GM12878 (cell line): ENCODE results near the gene MDH1B. TPM values are rescaled to one million over a fixed set of nuclear protein-coding genes. Genes with fewer than 3 reads are reported as not detected.

Source experiments
- ATAC-seq: fragments of 200-7000 bp; cut with Tn5 transposase; 3 replicates; pipeline ENCODE4 v1.9.1; 2020; ENCODE audit warnings: mild to moderate bottlenecking, moderate library complexity
- BruUV-seq: library from RNA; stranded (reverse); fragments of 400-500 nt; replicated peaks from 2 replicates; lab custom pipeline; 2021; lab: Mats Ljungman, UMichigan
- CTCF ChIA-PET: fragments of 300-600 bp; sonication (Branson Sonifier 250); formaldehyde crosslinking; extraction: SDS; loops from one replicate; lab custom pipeline; 2021; ENCODE audit warnings: inconsistent platforms; lab: Yijun Ruan, JAX
- POLR2A ChIA-PET: fragments of 350-600 bp; formaldehyde crosslinking; extraction: SDS; loops from one replicate; lab custom pipeline; 2021; ENCODE audit warnings: inconsistent platforms; lab: Charles Lee
- RAD21 ChIA-PET: fragments of 300-600 bp; sonication (Branson Sonifier 250); formaldehyde crosslinking; loops from one replicate; lab custom pipeline; 2023; ENCODE audit warnings: antibody characterized with exemption; ENCODE audit not compliant: unreplicated experiment; lab: Charles Lee
- SMC1A ChIA-PET: fragments of 300-600 bp; sonication (Branson Sonifier 250); formaldehyde crosslinking; loops from one replicate; lab custom pipeline; 2023; ENCODE audit not compliant: unreplicated experiment, uncharacterized antibody; lab: Charles Lee
- DNase-seq: peaks from one replicate; pipeline ENCODE4 v3.0.0-alpha.2; 2011; ENCODE audit warnings: low read depth, low spot score
- FAIRE-seq: peaks from 3 replicates; lab custom pipeline; 2011; peaks lifted over from hg19 to GRCh38; lab: Jason Lieb, UNC
- H2AFZ ChIP-seq: 2 replicates; pipeline ENCODE4 v1.6.0; 2011; ENCODE audit warnings: low read depth, low read length, control low read depth; ENCODE audit not compliant: control insufficient read depth
- H3K27ac ChIP-seq: 2 replicates; pipeline ENCODE4 v1.5.1; 2011; ENCODE audit warnings: control low read depth; ENCODE audit not compliant: control insufficient read depth, insufficient read depth
- H3K27me3 ChIP-seq, 2 experiments: replicated peaks in 1 of 2; 2 replicates each; pipeline versions ENCODE4 v1.6.0 to v1.6.1; 2011; ENCODE audit warnings: low read length in 1 of 2; ENCODE audit not compliant: control insufficient read depth in 2 of 2, insufficient read depth in 2 of 2
- H3K36me3 ChIP-seq, 2 experiments: 2 replicates each; pipeline ENCODE4 v1.5.1; 2011; ENCODE audit warnings: low read length in 1 of 2; ENCODE audit not compliant: control insufficient read depth in 2 of 2, insufficient read depth in 2 of 2
- H3K4me1 ChIP-seq: 2 replicates; pipeline ENCODE4 v1.6.1; 2011; ENCODE audit warnings: mild to moderate bottlenecking, low read length, moderate library complexity, mixed read lengths; ENCODE audit not compliant: control insufficient read depth, insufficient read depth
- H3K4me2 ChIP-seq: 2 replicates; pipeline ENCODE4 v1.6.0; 2011; ENCODE audit warnings: control low read depth; ENCODE audit not compliant: control insufficient read depth, insufficient read depth
- H3K4me3 ChIP-seq: fragments of 200-600 bp; sonication (generic); 2 replicates; pipeline ENCODE4 v1.5.1; 2016
- H3K79me2 ChIP-seq: 2 replicates; pipeline ENCODE4 v1.6.0; 2011; ENCODE audit warnings: low read length; ENCODE audit not compliant: control insufficient read depth, insufficient read depth
- H3K9ac ChIP-seq: 2 replicates; pipeline ENCODE4 v1.8.0; 2011; ENCODE audit warnings: low read length, control low read depth, mixed read lengths; ENCODE audit not compliant: control insufficient read depth, insufficient read depth
- H3K9me3 ChIP-seq: replicated peaks from 3 replicates; pipeline ENCODE4 v1.5.1; 2011; ENCODE audit warnings: mild to moderate bottlenecking, low read length; ENCODE audit not compliant: control insufficient read depth, insufficient read depth
- H4K20me1 ChIP-seq: 2 replicates; pipeline ENCODE4 v1.6.0; 2011; ENCODE audit not compliant: control insufficient read depth, insufficient read depth
- EED ChIP-seq: sonication (generic); IDR thresholded peaks from 2 replicates; pipeline ENCODE4 v1.6.1; 2016; ENCODE audit warnings: antibody characterized with exemption, low read depth
- ETV6 ChIP-seq, 2 experiments: fragments of 450-650 bp in 1 of 2; IDR thresholded peaks in 1 of 2; conservative IDR thresholded peaks in 1 of 2; 2 replicates each; pipeline ENCODE4 v1.6.1; 2014; ENCODE audit warnings: antibody characterized with exemption in 1 of 2, borderline replicate concordance in 1 of 2, low read depth in 1 of 2, mild to moderate bottlenecking in 1 of 2, moderate library complexity in 1 of 2
- FOXK2 ChIP-seq: fragments of 450-650 bp; IDR thresholded peaks from 2 replicates; pipeline ENCODE4 v1.6.1; 2017; ENCODE audit warnings: mild to moderate bottlenecking, moderate library complexity
- IKZF1 ChIP-seq: fragments of 450-650 bp; conservative IDR thresholded peaks from 2 replicates; pipeline ENCODE4 v1.6.1; 2017; ENCODE audit warnings: antibody characterized with exemption, mild to moderate bottlenecking
- KLF5 ChIP-seq: fragments of 450-650 bp; IDR thresholded peaks from 2 replicates; pipeline ENCODE4 v1.6.1; 2014; ENCODE audit warnings: mild to moderate bottlenecking; ENCODE audit not compliant: partially characterized antibody
- MTA2 ChIP-seq: fragments of 450-650 bp; IDR thresholded peaks from 2 replicates; pipeline ENCODE4 v1.6.1; 2016; ENCODE audit warnings: low read depth, mild to moderate bottlenecking, moderate library complexity
- PBX3 ChIP-seq: IDR thresholded peaks from 2 replicates; pipeline ENCODE4 v1.6.1; 2011; ENCODE audit warnings: mild to moderate bottlenecking, low read depth, low read length, moderate library complexity; ENCODE audit not compliant: insufficient replicate concordance
- POLR2AphosphoS2 ChIP-seq: IDR thresholded peaks from 2 replicates; pipeline ENCODE4 v1.6.1; 2011; ENCODE audit warnings: low read depth, mild to moderate bottlenecking, low read length, improper control_type of control experiment, moderate library complexity
- SPI1 ChIP-seq: IDR thresholded peaks from 2 replicates; pipeline ENCODE4 v1.6.1; 2011; ENCODE audit warnings: low read depth, mild to moderate bottlenecking, low read length, moderate library complexity, borderline replicate concordance; ENCODE audit not compliant: insufficient read depth
- TBL1XR1 ChIP-seq: IDR thresholded peaks from 2 replicates; pipeline ENCODE4 v1.6.1; 2012; ENCODE audit warnings: low read depth, low read length, improper control_type of control experiment
- TCF12 ChIP-seq: IDR thresholded peaks from 2 replicates; pipeline ENCODE4 v1.6.1; 2011; ENCODE audit warnings: low read depth, mild to moderate bottlenecking, low read length
- USF1 ChIP-seq: IDR thresholded peaks from 2 replicates; pipeline ENCODE4 v1.6.1; 2011; ENCODE audit warnings: borderline replicate concordance, low read depth, mild to moderate bottlenecking, moderate library complexity, mixed read lengths, low read length; ENCODE audit not compliant: insufficient read depth; ENCODE audit errors: extremely low read length
- YBX1 ChIP-seq: fragments of 450-650 bp; IDR thresholded peaks from 2 replicates; pipeline ENCODE4 v1.6.1; 2016; ENCODE audit warnings: antibody characterized with exemption
- WGBS: methylation state at CpG from one replicate; pipeline ENCODE4 v1.1.6; 2016; ENCODE audit warnings: low lambda C conversion rate; ENCODE audit not compliant: insufficient replicate concordance, insufficient coverage; ENCODE audit errors: missing lambda C conversion rate; 5-methylcytosine and 5-hydroxymethylcytosine counted together
- in situ Hi-C: fragments of 300-500 bp; cut with MboI; formaldehyde crosslinking; loops from 9 replicates; pipeline ENCODE4 v1.14.3; 2018; ENCODE audit warnings: mixed read lengths
- intact Hi-C: fragments of 100-400 bp; cut with micrococcal nuclease; formaldehyde crosslinking; loops from one replicate; pipeline ENCODE4 v1.14.2; 2022; ENCODE audit not compliant: unreplicated experiment
- polyA plus RNA-seq, 11 experiments: library from polyadenylated mRNA; depleted of rRNA in 4 of 11; unstranded in 6 of 11; stranded (reverse) in 5 of 11; fragments of >200 nt; fragmentation: Nextera tagmentation in 4 of 11; fragmentation: Illumina TruSeq in 1 of 11; extraction: Ambion mirVana in 4 of 11; extraction: Trizol in 1 of 11; gene quantifications; 1 replicate in 1 of 11; 2 replicates in 10 of 11; pipeline versions ENCODE4 v1.2.1 to v1.2.3, GENCODE V29; 2011 to 2016; ENCODE audit warnings: inconsistent platforms in 2 of 11, missing spikeins in 2 of 11, low read depth in 1 of 11
- total RNA-seq, 4 experiments: library from RNA; depleted of rRNA in 3 of 4; stranded (reverse); fragments of >200 nt in 3 of 4; fragmentation: Illumina TruSeq in 1 of 4; extraction: Trizol in 1 of 4; gene quantifications; 2 replicates each; pipeline versions ENCODE4 v1.2.1 to v1.2.3, GENCODE V29; 2013 to 2021
- TF ChIP-seq, protein P1 (sequence below): fragments of 450-650 bp; IDR thresholded peaks from 2 replicates; pipeline ENCODE4 v1.6.1; 2014; ENCODE audit warnings: mild to moderate bottlenecking

The MDH1B gene
- total and polyA plus RNA-seq, 10 of the 15 experiments (the other 5 are each of a cell fraction or from before 2014, with no cell fraction given), result 0.47 to 1.6 (median 0.98) TPM

DNA sequence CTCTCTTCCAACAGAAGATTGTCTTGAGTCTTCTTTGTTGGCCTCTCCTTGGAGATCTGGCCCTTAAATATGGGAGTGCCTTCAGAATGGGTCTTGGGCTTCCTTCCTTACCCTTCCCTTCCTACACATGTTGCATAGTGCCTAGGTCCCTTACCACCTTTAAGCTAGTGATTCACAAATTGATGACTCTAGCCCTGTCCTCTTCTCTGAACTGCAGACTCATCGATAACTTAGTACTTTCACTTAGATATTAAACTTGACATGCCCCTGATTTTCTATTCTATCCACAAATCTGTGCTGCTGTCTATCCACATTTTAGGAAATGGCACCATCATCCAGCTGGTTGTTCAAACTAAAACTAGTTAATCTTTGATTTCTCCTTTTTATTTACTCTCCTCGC lies 37.8 kb downstream of the MDH1B start (continued):
- TF ChIP-seq SPI1 (no peak), EED (no peak), TCF12 (no peak), ETV6 (conservative IDR thresholded peaks at IDR 0.05 in 1 of 2, IDR thresholded peaks at IDR 0.05 in 1 of 2; ENCODE audit: borderline replicate concordance in 1 of 2, low read depth in 1 of 2) (no peak), IKZF1 (no peak)

- peaks cover 7% of the 10 kb centered on the region for H3K4me1 ChIP-seq
- TF ChIP-seq PBX3, result no peak
- no peak for TF ChIP-seq USF1
- no peak for TF ChIP-seq MTA2
- no peak for TF ChIP-seq YBX1
- TF ChIP-seq FOXK2, result no peak
- TF ChIP-seq KLF5, result no peak
- no peak for TF ChIP-seq POLR2AphosphoS2
- TF ChIP-seq, protein P1, sequence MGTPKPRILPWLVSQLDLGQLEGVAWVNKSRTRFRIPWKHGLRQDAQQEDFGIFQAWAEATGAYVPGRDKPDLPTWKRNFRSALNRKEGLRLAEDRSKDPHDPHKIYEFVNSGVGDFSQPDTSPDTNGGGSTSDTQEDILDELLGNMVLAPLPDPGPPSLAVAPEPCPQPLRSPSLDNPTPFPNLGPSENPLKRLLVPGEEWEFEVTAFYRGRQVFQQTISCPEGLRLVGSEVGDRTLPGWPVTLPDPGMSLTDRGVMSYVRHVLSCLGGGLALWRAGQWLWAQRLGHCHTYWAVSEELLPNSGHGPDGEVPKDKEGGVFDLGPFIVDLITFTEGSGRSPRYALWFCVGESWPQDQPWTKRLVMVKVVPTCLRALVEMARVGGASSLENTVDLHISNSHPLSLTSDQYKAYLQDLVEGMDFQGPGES, result no peak
- TF ChIP-seq TBL1XR1, result no peak
- in situ Hi-C loops (no loop called here), intact Hi-C loops (no loop called here)
- H3K36me3 ChIP-seq, result no peaks in the 10 kb centered on the region
- no TSS peak for BruUV-seq
- SMC1A ChIA-PET, result no interaction called here
- H3K79me2 ChIP-seq, result no peaks in the 10 kb centered on the region
- FAIRE-seq, result no peak
- H3K9ac ChIP-seq, result no peak overlapping the region
- ATAC-seq, result no peak
- no peak for DNase-seq
- 95% methylated on average over 1 of the region's 1 CpG for WGBS
- no peaks in the 10 kb centered on the region for H4K20me1 ChIP-seq
- CTCF ChIA-PET, result no interaction called here
- no peak overlapping the region for H3K27ac ChIP-seq
- H3K9me3 ChIP-seq, result no peaks in the 10 kb centered on the region
- RAD21 ChIA-PET, result no interaction called here
- POLR2A ChIA-PET, result no interaction called here
- H3K4me2 ChIP-seq, result no peak overlapping the region
- H2AFZ ChIP-seq, result no peak overlapping the region
- no peaks in the 10 kb centered on the region for H3K27me3 ChIP-seq
- H3K4me3 ChIP-seq, result no peak overlapping the region
Measured at GRCh38 chr2:206723288-206723687, 41.8 kb downstream of the MDH1B start.
